Neural progenitor cell (in vitro differentiated cells): ENCODE results near the gene RPS6KA2. TPM values are rescaled to one million over a fixed set of nuclear protein-coding genes. Genes with fewer than 3 reads are reported as not detected.

Experiments used
- DNase-seq: peaks from one replicate; pipeline ENCODE4 v3.0.0-alpha.2; 2016; ENCODE audit warnings: low spot score
- H2AFZ ChIP-seq: fragments of 200-600 bp; sonication (generic); replicated peaks from 2 replicates; pipeline ENCODE4 v1.6.1; 2016; ENCODE audit warnings: antibody characterized with exemption
- H3F3A ChIP-seq: fragments of 200-600 bp; sonication (generic); 2 replicates; pipeline ENCODE4 v1.6.1; 2016; ENCODE audit warnings: antibody characterized with exemption, low read depth
- H3K27ac ChIP-seq: fragments of 200-600 bp; sonication (generic); 2 replicates; pipeline ENCODE4 v1.5.1; 2016; ENCODE audit warnings: mild to moderate bottlenecking
- H3K27me3 ChIP-seq: fragments of 200-600 bp; sonication (generic); 2 replicates; pipeline ENCODE4 v1.6.1; 2016; ENCODE audit warnings: mild to moderate bottlenecking, moderate library complexity
- H3K36me3 ChIP-seq: fragments of 200-600 bp; sonication (generic); 2 replicates; pipeline ENCODE4 v1.5.1; 2016
- H3K4me1 ChIP-seq: fragments of 200-600 bp; sonication (generic); 2 replicates; pipeline ENCODE4 v1.6.1; 2016; ENCODE audit warnings: mixed run types
- H3K4me2 ChIP-seq: fragments of 200-600 bp; sonication (generic); 2 replicates; pipeline ENCODE4 v1.6.1; 2016
- H3K4me3 ChIP-seq: fragments of 200-600 bp; sonication (generic); 2 replicates; pipeline ENCODE4 v1.5.1; 2016
- H3K79me2 ChIP-seq: fragments of 200-600 bp; sonication (generic); 2 replicates; pipeline ENCODE4 v1.6.1; 2016; ENCODE audit warnings: low read depth
- H3K9ac ChIP-seq: fragments of 200-600 bp; sonication (generic); 2 replicates; pipeline ENCODE4 v1.6.1; 2016
- H3K9me3 ChIP-seq: fragments of 200-600 bp; sonication (generic); 2 replicates; pipeline ENCODE4 v1.5.1; 2016; ENCODE audit warnings: low read depth
- H4K20me1 ChIP-seq: fragments of 200-600 bp; sonication (generic); 2 replicates; pipeline ENCODE4 v1.6.1; 2016; ENCODE audit warnings: low read depth
- H3K27ac Mint-ChIP-seq: 3 replicates; pipeline ENCODE4 v1.8.0; 2021; ENCODE audit warnings: mixed read lengths
- H3K27me3 Mint-ChIP-seq: 2 replicates; pipeline ENCODE4 v1.8.0; 2022; ENCODE audit warnings: low read depth, mild to moderate bottlenecking, inconsistent platforms, moderate library complexity, mixed read lengths; ENCODE audit not compliant: insufficient read depth
- H3K36me3 Mint-ChIP-seq: 3 replicates; pipeline ENCODE4 v1.8.0; 2021; ENCODE audit warnings: mixed read lengths
- H3K4me1 Mint-ChIP-seq: 3 replicates; pipeline ENCODE4 v1.8.0; 2021; ENCODE audit warnings: mixed read lengths
- H3K4me3 Mint-ChIP-seq: 3 replicates; pipeline ENCODE4 v1.8.0; 2021; ENCODE audit warnings: mild to moderate bottlenecking, moderate library complexity, mixed read lengths
- H3K9me3 Mint-ChIP-seq: 3 replicates; pipeline ENCODE4 v1.8.0; 2020; ENCODE audit warnings: mixed read lengths
- CTCF ChIP-seq: fragments of 200-600 bp; sonication (generic); IDR thresholded peaks from 2 replicates; pipeline ENCODE4 v1.5.1; 2017; ENCODE audit warnings: antibody characterized with exemption, mild to moderate bottlenecking
- EZH2 ChIP-seq: fragments of 200-600 bp; sonication (generic); IDR thresholded peaks from 2 replicates; pipeline ENCODE4 v1.6.1; 2017; ENCODE audit warnings: antibody characterized with exemption, mild to moderate bottlenecking, moderate library complexity
- EZH2phosphoT487 ChIP-seq: fragments of 200-600 bp; sonication (generic); IDR thresholded peaks from 2 replicates; pipeline ENCODE4 v1.6.1; 2017; ENCODE audit warnings: antibody characterized with exemption
- total RNA-seq: library from RNA; depleted of rRNA; stranded (reverse); fragments of >200 nt; gene quantifications from 2 replicates; pipeline ENCODE4 v1.2.3, GENCODE V29; 2015; ENCODE audit warnings: low replicate concordance

RPS6KA2 gene
- total RNA-seq, 1 donor from 2014 or later = 8.2 TPM

GRCh38 chr6:166450167-166450873, 176.7 kb downstream of the RPS6KA2 start:
- peaks cover 4% of the 10 kb centered on the region for H3K27me3 Mint-ChIP-seq
- Histone ChIP-seq H3K79me2 (no peaks in the 10 kb centered on the region), H3K27me3 (no peaks in the 10 kb centered on the region), H3K4me1 (no peaks in the 10 kb centered on the region), H3K36me3 (no peaks in the 10 kb centered on the region), H3K9me3 (no peaks in the 10 kb centered on the region), H3K27ac (no peak overlapping the region), H3K9ac (no peak overlapping the region), H3K4me3 (no peak overlapping the region), H2AFZ (no peak overlapping the region), H4K20me1 (no peaks in the 10 kb centered on the region), H3K4me2 (no peak overlapping the region), H3F3A (no peaks in the 10 kb centered on the region)
- H3K9me3 Mint-ChIP-seq = peaks cover 16% of the 10 kb centered on the region
- no peaks in the 10 kb centered on the region for H3K4me1 Mint-ChIP-seq
- H3K4me3 Mint-ChIP-seq = no peak overlapping the region
- no peak overlapping the region for H3K27ac Mint-ChIP-seq
- peaks cover 44% of the 10 kb centered on the region for H3K36me3 Mint-ChIP-seq
- no peak for DNase-seq
- TF ChIP-seq EZH2phosphoT487 (no peak), CTCF (no peak), EZH2 (no peak)

DNA sequence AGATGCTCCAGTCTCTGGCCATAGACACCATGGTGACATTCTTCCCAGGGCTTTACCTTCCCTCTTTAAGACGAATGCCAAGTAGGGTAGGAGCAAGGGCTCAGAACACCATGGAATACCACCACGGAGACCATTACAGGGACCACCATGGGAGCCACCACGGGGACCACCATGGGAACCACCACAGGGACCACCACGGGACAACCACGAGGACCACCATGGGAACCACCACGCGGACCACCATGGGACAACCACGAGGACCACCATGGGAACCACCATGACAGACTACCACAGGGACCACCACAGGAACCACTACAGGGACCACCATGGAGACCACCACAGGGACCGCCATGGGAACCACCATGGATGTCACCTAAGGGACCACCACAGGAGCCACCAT, 177.4 kb downstream of the RPS6KA2 start:
- Histone ChIP-seq H3F3A (no peaks in the 10 kb centered on the region), H3K4me1 (no peaks in the 10 kb centered on the region), H3K27ac (no peak overlapping the region), H3K4me3 (no peak overlapping the region), H3K79me2 (no peaks in the 10 kb centered on the region), H3K4me2 (no peak overlapping the region), H3K27me3 (no peaks in the 10 kb centered on the region), H3K9me3 (no peaks in the 10 kb centered on the region), H3K9ac (no peak overlapping the region), H4K20me1 (no peaks in the 10 kb centered on the region), H2AFZ (no peak overlapping the region), H3K36me3 (no peaks in the 10 kb centered on the region)
- Mint-ChIP-seq H3K4me3 (no peak overlapping the region), H3K27me3 (peaks cover 4% of the 10 kb centered on the region), H3K9me3 (peaks cover 16% of the 10 kb centered on the region), H3K4me1 (no peaks in the 10 kb centered on the region), H3K27ac (no peak overlapping the region), H3K36me3 (peaks cover 43% of the 10 kb centered on the region)
- no peak for TF ChIP-seq CTCF
- no peak for TF ChIP-seq EZH2
- TF ChIP-seq EZH2phosphoT487 = no peak
- no peak for DNase-seq

DNA sequence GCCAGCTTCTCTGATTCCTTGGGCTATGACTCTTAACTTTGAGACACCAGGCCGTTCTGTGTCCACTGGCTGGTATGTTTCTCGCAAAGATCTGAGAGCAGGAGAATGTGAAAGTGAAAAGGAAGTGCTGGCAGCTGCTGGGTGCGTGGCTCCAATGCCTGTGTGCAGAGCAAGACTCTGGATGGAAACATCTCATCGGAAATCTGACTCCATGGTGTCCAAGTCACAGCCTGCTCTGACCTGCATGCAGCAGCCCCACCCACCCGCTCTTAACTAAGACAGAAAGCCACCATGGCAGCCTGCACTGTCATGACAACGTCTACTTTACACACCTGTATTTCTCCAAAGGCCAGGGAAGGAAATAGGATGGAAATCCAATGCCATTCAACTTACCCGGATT, 178.0 kb downstream of the RPS6KA2 start:
- Histone ChIP-seq H3K27ac (no peak overlapping the region), H2AFZ (no peak overlapping the region), H3F3A (no peaks in the 10 kb centered on the region), H3K4me1 (no peaks in the 10 kb centered on the region), H3K79me2 (no peaks in the 10 kb centered on the region), H4K20me1 (no peaks in the 10 kb centered on the region), H3K36me3 (no peaks in the 10 kb centered on the region), H3K9me3 (no peaks in the 10 kb centered on the region), H3K27me3 (no peaks in the 10 kb centered on the region), H3K4me3 (no peak overlapping the region), H3K9ac (no peak overlapping the region), H3K4me2 (no peak overlapping the region)
- Mint-ChIP-seq H3K27me3 (peaks cover 4% of the 10 kb centered on the region), H3K27ac (no peak overlapping the region), H3K4me1 (no peaks in the 10 kb centered on the region), H3K9me3 (peaks cover 15% of the 10 kb centered on the region), H3K36me3 (peaks cover 40% of the 10 kb centered on the region), H3K4me3 (no peak overlapping the region)
- no peak for TF ChIP-seq EZH2
- no peak for TF ChIP-seq EZH2phosphoT487
- TF ChIP-seq CTCF = no peak
- DNase-seq = no peak
